IMR-90 (cell line): ENCODE data around the gene APOOL. TPM values are rescaled to one million over a fixed set of nuclear protein-coding genes. Genes with fewer than 3 reads are reported as not detected.

Experiments
- ATAC-seq: fragments of 200-7000 bp; cut with Tn5 transposase; 2 replicates; pipeline ENCODE4 v1.9.1; 2020; ENCODE audit warnings: low read depth, mild to moderate bottlenecking, moderate library complexity
- BruUV-seq: library from RNA; stranded (reverse); fragments of 400-500 nt; replicated peaks from 2 replicates; lab custom pipeline; 2021; lab: Mats Ljungman, UMichigan
- CTCF ChIA-PET: fragments of 300-600 bp; formaldehyde crosslinking; extraction: SDS; loops from one replicate; lab custom pipeline; 2021; ENCODE audit warnings: antibody characterized with exemption; lab: Yijun Ruan, JAX
- POLR2A ChIA-PET: fragments of 300-600 bp; sonication (Branson Sonifier 250); formaldehyde crosslinking; loops from one replicate; lab custom pipeline; 2022; ENCODE audit warnings: antibody characterized with exemption; ENCODE audit not compliant: unreplicated experiment; lab: Charles Lee
- DNase-seq: peaks from one replicate; pipeline ENCODE4 v3.0.0; 2013
- H2AFZ ChIP-seq: replicated peaks from 2 replicates; pipeline ENCODE3; 2013; ENCODE audit warnings: low read length, mild to moderate bottlenecking; ENCODE audit not compliant: poor library complexity
- H2AK5ac ChIP-seq: 2 replicates; pipeline ENCODE4 v1.6.1; 2013; ENCODE audit warnings: low read depth, low read length, inconsistent platforms
- H2AK9ac ChIP-seq: replicated peaks from 2 replicates; pipeline ENCODE3; 2013; ENCODE audit warnings: mild to moderate bottlenecking, low read depth, low read length, moderate library complexity; ENCODE audit not compliant: poor library complexity
- H2BK120ac ChIP-seq: 2 replicates; pipeline ENCODE4 v1.6.1; 2013; ENCODE audit warnings: low read depth, low read length, inconsistent platforms
- H2BK15ac ChIP-seq: 3 replicates; pipeline ENCODE4 v1.6.1; 2013; ENCODE audit warnings: low read depth, low read length, inconsistent platforms
- H2BK20ac ChIP-seq: 2 replicates; pipeline ENCODE4 v1.6.1; 2013; ENCODE audit warnings: low read depth, mild to moderate bottlenecking, inconsistent platforms, low read length, moderate library complexity
- H2BK5ac ChIP-seq: 2 replicates; pipeline ENCODE4 v1.6.1; 2013; ENCODE audit warnings: mild to moderate bottlenecking, low read depth, low read length, inconsistent platforms; ENCODE audit not compliant: poor library complexity, severe bottlenecking
- H3K14ac ChIP-seq: replicated peaks from 2 replicates; pipeline ENCODE4 v1.6.1; 2013; ENCODE audit warnings: low read depth, low read length, inconsistent platforms
- H3K18ac ChIP-seq: 2 replicates; pipeline ENCODE4 v1.6.1; 2013; ENCODE audit warnings: low read depth, low read length, control low read depth
- H3K23ac ChIP-seq: 2 replicates; pipeline ENCODE4 v1.6.1; 2013; ENCODE audit warnings: low read depth, low read length, inconsistent platforms
- H3K27ac ChIP-seq: 2 replicates; pipeline ENCODE4 v1.5.1; 2013; ENCODE audit warnings: mild to moderate bottlenecking, control low read depth, low read length; ENCODE audit not compliant: insufficient read depth
- H3K27me3 ChIP-seq: 2 replicates; pipeline ENCODE4 v1.6.1; 2013; ENCODE audit warnings: low read length; ENCODE audit not compliant: control insufficient read depth, insufficient read depth
- H3K36me3 ChIP-seq: 2 replicates; pipeline ENCODE4 v1.6.1; 2013; ENCODE audit warnings: low read length, mixed read lengths; ENCODE audit not compliant: control insufficient read depth, insufficient read depth
- H3K4ac ChIP-seq: 2 replicates; pipeline ENCODE4 v1.6.1; 2013; ENCODE audit warnings: low read depth, low read length, inconsistent platforms
- H3K4me1 ChIP-seq: 2 replicates; pipeline ENCODE4 v1.6.1; 2013; ENCODE audit warnings: low read length, mixed read lengths; ENCODE audit not compliant: control insufficient read depth, insufficient read depth
- H3K4me2 ChIP-seq: 2 replicates; pipeline ENCODE4 v1.6.1; 2013; ENCODE audit warnings: low read depth, mild to moderate bottlenecking, control low read depth, low read length, moderate library complexity
- H3K4me3 ChIP-seq: 2 replicates; pipeline ENCODE4 v1.5.1; 2013; ENCODE audit warnings: low read depth, mild to moderate bottlenecking, control low read depth, low read length, moderate library complexity; ENCODE audit not compliant: insufficient read depth
- H3K56ac ChIP-seq: 2 replicates; pipeline ENCODE4 v1.6.1; 2013; ENCODE audit warnings: low read length, inconsistent platforms; ENCODE audit not compliant: insufficient read depth; ENCODE audit errors: extremely low read depth
- H3K79me1 ChIP-seq, 2 experiments: 2 replicates each; pipeline ENCODE4 v1.6.1; 2013; ENCODE audit warnings: low read length in 2 of 2, inconsistent platforms in 1 of 2, low read depth in 1 of 2
- H3K9ac ChIP-seq: 2 replicates; pipeline ENCODE4 v1.6.1; 2013; ENCODE audit warnings: low read depth, low read length, control low read depth
- H3K9me1 ChIP-seq: 2 replicates; pipeline ENCODE4 v1.6.1; 2013; ENCODE audit warnings: low read length, inconsistent platforms; ENCODE audit not compliant: insufficient read depth
- H3K9me3 ChIP-seq: 2 replicates; pipeline ENCODE4 v1.6.1; 2013; ENCODE audit warnings: low read length; ENCODE audit not compliant: control insufficient read depth, insufficient read depth
- H4K20me1 ChIP-seq: 2 replicates; pipeline ENCODE4 v1.6.1; 2013; ENCODE audit warnings: low read length, inconsistent platforms; ENCODE audit not compliant: insufficient read depth
- H4K5ac ChIP-seq: 2 replicates; pipeline ENCODE4 v1.6.1; 2013; ENCODE audit warnings: mild to moderate bottlenecking, low read depth, low read length, control low read depth
- H4K8ac ChIP-seq, 2 experiments: 2 replicates each; pipeline ENCODE4 v1.6.1; 2013; ENCODE audit warnings: low read depth in 2 of 2, low read length in 2 of 2, control low read depth in 1 of 2, inconsistent platforms in 1 of 2
- H4K91ac ChIP-seq: 2 replicates; pipeline ENCODE4 v1.6.1; 2013; ENCODE audit warnings: low read depth, low read length, inconsistent platforms; ENCODE audit not compliant: insufficient read depth
- BHLHE40 ChIP-seq: fragments of 150-350 bp; IDR thresholded peaks from 2 replicates; pipeline ENCODE4 v1.6.1; 2016; ENCODE audit warnings: mild to moderate bottlenecking, low read depth, low read length
- CEBPB ChIP-seq: IDR thresholded peaks from 2 replicates; pipeline ENCODE4 v1.6.1; 2012; ENCODE audit warnings: low read depth, low read length, improper control_type of control experiment
- CHD1 ChIP-seq: IDR thresholded peaks from 2 replicates; pipeline ENCODE4 v1.6.1; 2012; ENCODE audit warnings: low read depth, low read length, improper control_type of control experiment
- CTCF ChIP-seq: conservative IDR thresholded peaks from 2 replicates; pipeline ENCODE4 v1.5.1; 2012; ENCODE audit warnings: mild to moderate bottlenecking, low read depth, low read length, improper control_type of control experiment
- ELK1 ChIP-seq: fragments of 150-350 bp; IDR thresholded peaks from 2 replicates; pipeline ENCODE4 v1.6.1; 2016; ENCODE audit warnings: low read depth, mild to moderate bottlenecking, low read length, moderate library complexity, borderline replicate concordance
- FOS ChIP-seq: fragments of 150-350 bp; IDR thresholded peaks from 2 replicates; pipeline ENCODE4 v1.6.1; 2016; ENCODE audit warnings: low read depth, low read length
- MAFK ChIP-seq: IDR thresholded peaks from 2 replicates; pipeline ENCODE4 v1.6.1; 2012; ENCODE audit warnings: low read depth, low read length, improper control_type of control experiment
- MAZ ChIP-seq: IDR thresholded peaks from 2 replicates; pipeline ENCODE4 v1.6.1; 2012; ENCODE audit warnings: low read depth, mild to moderate bottlenecking, low read length, improper control_type of control experiment, moderate library complexity, borderline replicate concordance
- MXI1 ChIP-seq: IDR thresholded peaks from 2 replicates; pipeline ENCODE4 v1.6.1; 2012; ENCODE audit warnings: low read depth, mild to moderate bottlenecking, low read length, moderate library complexity, borderline replicate concordance
- NFE2L2 ChIP-seq: fragments of 150-350 bp; IDR thresholded peaks from 2 replicates; pipeline ENCODE4 v1.6.1; 2016; ENCODE audit warnings: low read depth, mild to moderate bottlenecking, low read length
- POLR2A ChIP-seq: IDR thresholded peaks from 2 replicates; pipeline ENCODE4 v1.6.1; 2012; ENCODE audit warnings: mild to moderate bottlenecking, low read depth, low read length
- RAD21 ChIP-seq: IDR thresholded peaks from 2 replicates; pipeline ENCODE4 v1.6.1; 2012; ENCODE audit warnings: low read length, improper control_type of control experiment
- RCOR1 ChIP-seq: IDR thresholded peaks from 2 replicates; pipeline ENCODE4 v1.6.1; 2012; ENCODE audit warnings: mild to moderate bottlenecking, low read length, improper control_type of control experiment; ENCODE audit not compliant: insufficient replicate concordance
- RFX5 ChIP-seq: IDR thresholded peaks from 2 replicates; pipeline ENCODE4 v1.8.0; 2012; ENCODE audit warnings: low read depth, mild to moderate bottlenecking, low read length, moderate library complexity
- SMC3 ChIP-seq: fragments of 150-350 bp; IDR thresholded peaks from 2 replicates; pipeline ENCODE4 v1.6.1; 2016; ENCODE audit warnings: low read depth, mild to moderate bottlenecking, antibody characterized with exemption, low read length, moderate library complexity
- USF2 ChIP-seq: fragments of 150-350 bp; IDR thresholded peaks from 2 replicates; pipeline ENCODE4 v1.6.1; 2017; ENCODE audit warnings: mild to moderate bottlenecking, antibody characterized with exemption, low read length, low read depth
- WGBS, 2 experiments: methylation state at CpG; one replicate each; pipeline versions ENCODE4 v1.1.5 to v1.1.7; 2013; ENCODE audit warnings: missing lambda C conversion rate in 2 of 2; ENCODE audit not compliant: insufficient read length in 1 of 2; ENCODE audit errors: extremely low coverage in 2 of 2; 5-methylcytosine and 5-hydroxymethylcytosine counted together
- dilution Hi-C: fragments of 300-500 bp; cut with HindIII; formaldehyde crosslinking; loops from one replicate; pipeline ENCODE4 v1.14.3; 2018; ENCODE audit warnings: low sequenced_read_pairs; ENCODE audit not compliant: unreplicated experiment
- in situ Hi-C: fragments of 300-500 bp; cut with MboI; formaldehyde crosslinking; loops from 3 replicates; pipeline ENCODE4 v1.14.3; 2019; ENCODE audit warnings: low sequenced_read_pairs, inconsistent platforms, mixed read lengths
- intact Hi-C: fragments of 100-400 bp; cut with micrococcal nuclease; formaldehyde crosslinking; loops from 2 replicates; pipeline ENCODE4 v1.10.0; 2022
- polyA plus RNA-seq, 3 experiments: library from polyadenylated mRNA; depleted of rRNA; stranded (reverse); fragments of >200 nt; gene quantifications; 2 replicates each; pipeline ENCODE4 v1.2.3, GENCODE V29; 2012; ENCODE audit warnings: low replicate concordance in 1 of 3
- total RNA-seq: library from RNA; depleted of rRNA; stranded (reverse); fragments of >200 nt; gene quantifications from 2 replicates; pipeline ENCODE4 v1.2.3, GENCODE V29; 2012

The APOOL gene
- total and polyA plus RNA-seq, 2 of the 4 experiments (the other 2 are of a cell fraction) = 4.6 to 9.7 TPM

GRCh38 chrX:85139422-85139821 lies 135.7 kb downstream of the APOOL start:
- dilution Hi-C loops = no loop called here
- H3K9me1 ChIP-seq = no peaks in the 10 kb centered on the region
- H4K20me1 ChIP-seq = no peaks in the 10 kb centered on the region
- no peak overlapping the region for H2AK9ac ChIP-seq
- in situ Hi-C loops = no loop called here
- no peak for TF ChIP-seq RCOR1
- TF ChIP-seq MAZ = no peak
- no peak for TF ChIP-seq MAFK
- no peak for TF ChIP-seq SMC3
- no peak for TF ChIP-seq CHD1
- no peak for TF ChIP-seq BHLHE40
- TF ChIP-seq POLR2A = no peak
- no peak for TF ChIP-seq CTCF
- TF ChIP-seq RFX5 = no peak
- no peak for TF ChIP-seq ELK1
- no peak for TF ChIP-seq USF2
- TF ChIP-seq NFE2L2 = no peak
- no peak for TF ChIP-seq FOS
- no peak for TF ChIP-seq CEBPB
- no peak for TF ChIP-seq MXI1
- TF ChIP-seq RAD21 = no peak
- no TSS peak for BruUV-seq
- DNase-seq (no peak), ATAC-seq (no peak)
- H3K4me1 ChIP-seq = no peaks in the 10 kb centered on the region
- no peak overlapping the region for H2BK5ac ChIP-seq
- H3K36me3 ChIP-seq = no peaks in the 10 kb centered on the region
- no peak overlapping the region for H4K91ac ChIP-seq
- WGBS, 2 experiments = no CpG with 5 or more reads among the region's 1 CpG
- H3K4me2 ChIP-seq = no peak overlapping the region
- no peaks in the 10 kb centered on the region for H3K9me3 ChIP-seq
- no peak overlapping the region for H4K5ac ChIP-seq
- no peak overlapping the region for H2AK5ac ChIP-seq
- ChIA-PET POLR2A (no interaction called here), CTCF (no interaction called here)
- intact Hi-C loops = no loop called here
- H3K27me3 ChIP-seq = no peaks in the 10 kb centered on the region
- H3K4me3 ChIP-seq = no peak overlapping the region
- H4K8ac ChIP-seq = no peak overlapping the region
- no peak overlapping the region for H3K56ac ChIP-seq
- no peak overlapping the region for H3K14ac ChIP-seq
- H3K27ac ChIP-seq = no peak overlapping the region
- H3K79me1 ChIP-seq = no peaks in the 10 kb centered on the region
- no peak overlapping the region for H2AFZ ChIP-seq
- no peak overlapping the region for H3K9ac ChIP-seq
- no peak overlapping the region for H3K18ac ChIP-seq
- H2BK120ac ChIP-seq = no peak overlapping the region
- H3K23ac ChIP-seq = no peak overlapping the region
- no peak overlapping the region for H2BK20ac ChIP-seq
- H2BK15ac ChIP-seq = no peak overlapping the region
- H3K4ac ChIP-seq = no peak overlapping the region
